ENCODE results near the gene PNKP. TPM values are rescaled to one million over a fixed set of nuclear protein-coding genes. Genes with fewer than 3 reads are reported as not detected.
A peak's percentile ranks its signal among the peaks of the same experiment; 100 is the strongest.

Gene PNKP
- total RNA-seq, 3 donors from 2014 or later = 110 to 120 (median 110) TPM

DNA sequence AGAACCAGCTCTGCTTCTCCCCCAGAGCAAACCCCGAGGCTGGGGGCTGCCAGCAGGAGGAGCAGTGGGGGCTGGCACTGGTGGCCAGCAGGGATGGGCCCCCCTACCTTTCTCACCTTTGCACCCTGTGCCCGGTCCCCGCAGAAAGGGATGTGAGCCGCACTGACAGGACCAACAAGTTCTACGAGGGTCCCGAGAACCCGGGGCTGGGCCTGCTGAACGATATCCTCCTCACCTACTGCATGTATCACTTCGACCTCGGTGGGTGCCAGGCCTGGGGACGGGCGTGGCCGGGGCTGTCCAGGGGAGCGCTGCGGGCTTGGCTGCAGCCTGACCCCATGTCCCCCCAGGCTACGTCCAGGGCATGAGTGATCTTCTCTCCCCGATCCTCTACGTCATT is 16.7 kb upstream of the PNKP start:
- peaks cover 30% of the 10 kb centered on the region for H3K36me3 Mint-ChIP-seq (ENCODE audit: insufficient read depth)
- DNase-seq (no peak), ATAC-seq (no peak)
- no peaks in the 10 kb centered on the region for H3K27me3 Mint-ChIP-seq (ENCODE audit: low read depth)
- H3K4me1 Mint-ChIP-seq (ENCODE audit: low read depth) = peaks cover 2% of the 10 kb centered on the region
- H3K9me3 Mint-ChIP-seq = no peaks in the 10 kb centered on the region
- no peak overlapping the region for H3K4me3 Mint-ChIP-seq

DNA sequence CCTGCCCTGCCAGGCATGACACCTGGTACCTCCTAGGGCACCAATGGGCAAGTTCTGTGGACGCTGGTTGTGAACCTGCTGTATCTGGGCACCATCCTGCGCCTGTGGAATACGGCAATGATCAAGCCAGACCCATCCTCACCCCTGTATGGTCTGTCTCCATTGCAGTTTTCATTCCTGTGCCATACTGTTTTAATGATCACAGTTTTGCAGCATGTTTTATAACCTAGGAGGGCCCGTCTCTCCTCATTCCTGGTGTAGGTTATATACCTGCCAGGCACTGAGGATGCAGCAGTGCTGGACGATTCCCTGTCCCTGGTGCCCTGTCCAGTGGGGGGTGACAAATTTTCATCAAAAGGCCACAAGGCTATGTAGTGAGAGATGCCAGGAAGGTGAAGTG is 15.7 kb upstream of the PNKP start:
- no peaks in the 10 kb centered on the region for H3K27me3 Mint-ChIP-seq (ENCODE audit: low read depth)
- H3K9me3 Mint-ChIP-seq = no peaks in the 10 kb centered on the region
- peaks cover 12% of the 10 kb centered on the region for H3K4me1 Mint-ChIP-seq (ENCODE audit: low read depth)
- H3K4me3 Mint-ChIP-seq = no peak overlapping the region
- no peak for DNase-seq
- ATAC-seq = no peak
- H3K36me3 Mint-ChIP-seq (ENCODE audit: insufficient read depth) = peaks cover 30% of the 10 kb centered on the region

DNA sequence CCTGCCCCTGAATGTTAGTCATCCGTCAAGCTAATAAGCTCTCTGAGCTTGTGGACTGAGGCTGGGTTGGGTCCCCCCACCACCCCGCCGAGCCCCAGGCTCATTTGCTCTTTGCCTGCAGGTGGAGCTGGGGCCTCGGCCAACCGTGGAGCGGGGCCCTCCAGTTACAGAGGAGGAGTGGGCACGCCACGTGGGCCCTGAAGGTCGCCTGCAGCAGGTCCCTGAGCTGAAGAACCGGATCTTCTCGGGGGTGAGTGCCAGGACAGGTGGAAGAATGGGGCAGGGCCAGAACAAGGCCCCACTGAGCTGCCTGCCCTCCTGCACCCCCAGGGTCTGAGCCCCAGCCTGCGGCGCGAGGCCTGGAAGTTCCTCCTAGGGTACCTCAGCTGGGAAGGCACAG is 15.3 kb upstream of the PNKP start:
- no peak overlapping the region for H3K4me3 Mint-ChIP-seq
- no peaks in the 10 kb centered on the region for H3K9me3 Mint-ChIP-seq
- H3K4me1 Mint-ChIP-seq (ENCODE audit: low read depth) = peaks cover 14% of the 10 kb centered on the region
- H3K27me3 Mint-ChIP-seq (ENCODE audit: low read depth) = no peaks in the 10 kb centered on the region
- no peak for ATAC-seq
- peaks cover 32% of the 10 kb centered on the region for H3K36me3 Mint-ChIP-seq (ENCODE audit: insufficient read depth)
- no peak for DNase-seq

DNA sequence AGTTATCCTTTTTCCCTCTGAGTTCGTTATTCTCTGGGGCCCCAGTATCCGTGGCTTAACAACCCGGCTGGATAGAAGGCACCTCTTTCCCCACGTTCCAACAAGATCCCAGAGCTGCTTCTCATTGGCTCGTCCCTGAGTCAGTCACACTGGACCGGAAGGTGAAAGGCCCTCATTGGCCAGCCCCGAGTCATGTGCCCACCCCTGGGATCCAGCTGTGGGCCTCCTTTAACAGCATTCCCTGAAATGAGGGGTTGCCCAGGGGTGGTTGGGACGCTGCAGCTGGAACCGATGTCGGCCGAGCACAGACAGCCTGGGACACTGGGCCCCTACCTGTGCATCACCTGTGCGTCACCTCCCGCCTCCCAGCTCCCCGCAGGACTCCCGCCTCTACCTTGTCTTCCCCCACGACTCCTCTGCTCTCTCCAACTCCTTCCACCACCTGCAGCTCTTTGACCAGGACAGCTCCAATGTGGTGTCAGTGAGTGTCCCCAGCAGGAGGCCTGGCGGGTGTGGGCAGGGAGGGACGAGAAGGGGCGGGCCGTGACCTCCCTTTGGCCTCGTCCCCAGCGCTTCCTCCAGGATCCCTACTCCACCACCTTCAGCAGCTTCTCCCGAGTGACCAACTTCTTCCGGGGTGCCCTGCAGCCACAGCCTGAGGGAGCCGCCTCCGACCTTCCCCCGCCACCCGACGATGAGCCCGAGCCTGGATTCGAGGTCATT is 14.5 kb upstream of the PNKP start:
- ATAC-seq (no peak), DNase-seq (no peak)
- H3K27me3 Mint-ChIP-seq (ENCODE audit: low read depth) = no peaks in the 10 kb centered on the region
- H3K4me1 Mint-ChIP-seq (ENCODE audit: low read depth) = peaks cover 14% of the 10 kb centered on the region
- H3K4me3 Mint-ChIP-seq = no peak overlapping the region
- no peaks in the 10 kb centered on the region for H3K9me3 Mint-ChIP-seq
- peaks cover 32% of the 10 kb centered on the region for H3K36me3 Mint-ChIP-seq (ENCODE audit: insufficient read depth)

DNA sequence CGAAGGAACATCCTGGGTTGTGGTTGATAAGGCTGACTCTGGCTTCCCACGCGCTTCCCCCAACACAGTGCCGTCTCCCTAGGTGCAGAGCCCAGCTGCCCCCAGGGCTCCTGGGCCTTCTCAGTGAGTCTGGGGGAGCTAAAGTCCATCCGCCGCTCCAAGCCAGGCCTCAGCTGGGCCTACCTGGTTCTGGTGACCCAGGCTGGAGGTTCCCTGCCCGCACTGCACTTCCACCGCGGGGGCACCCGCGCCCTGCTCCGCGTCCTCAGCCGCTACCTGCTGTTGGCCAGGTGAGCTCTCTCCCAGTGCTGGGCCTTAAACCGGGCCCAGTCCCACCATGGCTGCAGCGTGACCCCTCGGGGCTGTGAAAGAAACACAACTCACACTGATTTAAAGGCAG is 13.8 kb upstream of the PNKP start:
- no peaks in the 10 kb centered on the region for H3K9me3 Mint-ChIP-seq
- peaks cover 28% of the 10 kb centered on the region for H3K36me3 Mint-ChIP-seq (ENCODE audit: insufficient read depth)
- H3K4me3 Mint-ChIP-seq = no peak overlapping the region
- ATAC-seq (no peak), DNase-seq (no peak)
- H3K27me3 Mint-ChIP-seq (ENCODE audit: low read depth) = no peaks in the 10 kb centered on the region
- peaks cover 14% of the 10 kb centered on the region for H3K4me1 Mint-ChIP-seq (ENCODE audit: low read depth)

GRCh38 chr19:49880162-49880869 is 12.9 kb upstream of the PNKP start:
- DNase-seq = no peak
- H3K27me3 Mint-ChIP-seq (ENCODE audit: low read depth) = no peaks in the 10 kb centered on the region
- ATAC-seq = no peak
- H3K4me1 Mint-ChIP-seq (ENCODE audit: low read depth) = peaks cover 19% of the 10 kb centered on the region
- peaks cover 25% of the 10 kb centered on the region for H3K36me3 Mint-ChIP-seq (ENCODE audit: insufficient read depth)
- no peaks in the 10 kb centered on the region for H3K9me3 Mint-ChIP-seq
- no peak overlapping the region for H3K4me3 Mint-ChIP-seq

DNA sequence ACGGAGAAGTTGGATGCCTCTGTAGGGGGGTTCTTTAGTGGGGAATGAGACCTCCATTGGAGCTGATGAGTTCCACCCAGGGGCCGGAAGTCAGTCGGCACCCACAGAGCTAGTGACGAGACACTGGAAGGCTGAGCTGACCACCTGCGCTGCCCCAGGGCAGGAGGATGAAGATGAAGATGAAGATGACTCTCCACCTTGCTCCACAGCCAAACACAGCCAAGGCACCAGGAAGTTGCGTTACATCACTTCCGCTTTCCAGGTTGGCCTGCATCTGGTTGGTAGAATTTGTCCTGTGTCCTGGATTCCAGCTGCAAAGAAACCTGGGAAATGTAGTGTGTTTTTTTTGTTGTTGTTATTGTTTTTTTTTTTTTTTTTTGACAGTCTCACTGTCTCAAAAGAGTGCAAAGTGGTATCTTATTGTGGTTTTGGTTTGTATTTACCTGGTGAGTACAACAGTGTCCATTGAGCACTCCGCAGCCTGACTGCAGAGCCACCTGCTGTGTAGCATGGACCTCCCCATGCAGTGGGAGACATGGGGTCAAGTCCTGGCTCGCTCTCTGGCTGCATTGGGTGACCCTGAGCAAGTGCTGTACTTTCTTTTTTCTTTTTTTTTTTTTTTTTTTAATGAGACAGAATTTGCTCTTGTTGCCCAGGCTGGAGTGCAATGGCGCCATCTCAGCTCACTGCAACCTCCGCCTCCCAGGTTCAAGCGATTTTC is 12.0 kb upstream of the PNKP start:
- Mint-ChIP-seq H3K27me3 (ENCODE audit: low read depth) (no peaks in the 10 kb centered on the region), H3K36me3 (ENCODE audit: insufficient read depth) (peaks cover 18% of the 10 kb centered on the region), H3K4me1 (ENCODE audit: low read depth) (peaks cover 23% of the 10 kb centered on the region), H3K4me3 (no peak overlapping the region), H3K9me3 (no peaks in the 10 kb centered on the region)
- ATAC-seq (no peak), DNase-seq (no peak)

DNA sequence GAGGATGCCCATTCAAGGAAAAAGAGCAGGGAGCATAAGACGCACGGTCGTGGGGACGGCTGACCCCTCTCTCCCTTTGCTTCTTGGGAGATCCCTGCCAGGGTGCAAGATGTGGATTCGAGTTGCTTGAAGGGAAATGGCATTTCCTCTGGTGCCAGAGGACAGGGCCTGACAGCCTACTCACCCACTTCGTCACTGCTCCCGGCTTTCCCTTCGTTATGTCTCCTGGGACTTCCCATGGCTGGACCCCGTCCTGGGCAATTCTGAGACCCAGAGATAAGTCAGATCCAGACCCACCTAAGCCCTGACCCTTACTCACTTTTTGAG is 11.3 kb upstream of the PNKP start:
- no peak for ATAC-seq
- Mint-ChIP-seq H3K9me3 (no peaks in the 10 kb centered on the region), H3K36me3 (ENCODE audit: insufficient read depth) (peaks cover 17% of the 10 kb centered on the region), H3K27me3 (ENCODE audit: low read depth) (no peaks in the 10 kb centered on the region), H3K4me1 (ENCODE audit: low read depth) (peaks cover 23% of the 10 kb centered on the region), H3K4me3 (no peak overlapping the region)
- DNase-seq = no peak

GRCh38 chr19:49877879-49878743 is 10.7 kb upstream of the PNKP start:
- Mint-ChIP-seq H3K36me3 (ENCODE audit: insufficient read depth) (peaks cover 12% of the 10 kb centered on the region), H3K4me1 (ENCODE audit: low read depth) (peaks cover 23% of the 10 kb centered on the region), H3K27me3 (ENCODE audit: low read depth) (no peaks in the 10 kb centered on the region), H3K9me3 (no peaks in the 10 kb centered on the region), H3K4me3 (no peak overlapping the region)
- DNase-seq = peak; percentile 96
- ATAC-seq = peak; percentile 70 to 72

DNA sequence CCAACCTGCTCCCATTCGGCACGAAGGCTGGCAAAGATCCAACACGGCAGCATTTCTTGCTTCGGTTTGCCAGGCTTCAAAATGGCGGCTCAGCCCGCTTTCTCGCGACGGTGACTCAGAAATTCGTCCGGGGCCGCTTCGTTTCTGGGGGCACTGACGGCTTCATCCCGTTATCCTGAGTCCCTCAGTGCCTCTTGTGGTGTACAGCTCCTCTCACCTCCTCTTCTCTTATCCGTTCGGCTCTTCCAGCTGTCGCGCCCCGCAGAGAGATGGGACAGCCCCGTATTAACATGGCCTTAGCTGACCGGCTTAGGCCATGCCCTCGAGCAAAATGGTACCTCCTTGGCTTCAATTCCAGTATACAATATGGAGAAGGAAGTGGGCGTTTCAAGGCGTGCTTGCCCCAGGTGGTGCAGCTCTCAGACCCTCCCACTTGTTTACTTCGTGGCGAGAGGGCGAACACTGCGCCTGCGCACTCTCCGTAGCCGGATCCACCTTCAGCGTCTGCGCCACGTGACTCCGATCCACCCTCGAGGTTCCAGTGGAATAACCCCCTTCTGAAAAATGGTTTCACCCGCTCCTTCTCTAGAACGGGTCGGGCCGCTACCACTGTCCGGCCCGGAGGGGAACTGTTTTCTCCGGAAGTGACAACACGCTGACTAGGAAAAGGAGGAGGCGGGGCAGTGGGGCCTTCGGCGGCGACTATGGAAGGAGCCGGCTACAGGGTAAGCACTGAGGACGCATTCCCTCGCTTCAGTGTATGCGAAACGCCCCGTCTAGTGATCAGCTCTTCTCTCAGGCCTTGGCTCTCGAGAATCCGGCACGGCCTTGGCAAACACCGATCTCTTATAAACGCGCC is 9.9 kb upstream of the PNKP start, which contains the start of the genes AKT1S1 and TBC1D17:
Gene AKT1S1 (minus strand): TSS at position 336 of the 859 bp plus-strand sequence. CDS start 4,060 bp downstream, outside the sequence.
Gene TBC1D17 (plus strand): TSS at position 683 of the 859 bp plus-strand sequence. CDS start 22 bp downstream, at position 705.
- Mint-ChIP-seq H3K36me3 (ENCODE audit: insufficient read depth) (peaks cover 9% of the 10 kb centered on the region), H3K9me3 (no peaks in the 10 kb centered on the region), H3K27me3 (ENCODE audit: low read depth) (no peaks in the 10 kb centered on the region), H3K4me1 (ENCODE audit: low read depth) (peaks cover 23% of the 10 kb centered on the region), H3K4me3 (no peak within 1 kb of the TSS)
- DNase-seq (peak; percentile 97), ATAC-seq (peak; percentile 74 to 75)

- DNase-seq (peak; percentile 97), ATAC-seq (peak; percentile 65 to 67)
- no peaks in the 10 kb centered on the region for H3K27me3 Mint-ChIP-seq (ENCODE audit: low read depth)
- no peak overlapping the region for H3K4me3 Mint-ChIP-seq
- H3K9me3 Mint-ChIP-seq = no peaks in the 10 kb centered on the region
- peaks cover 27% of the 10 kb centered on the region for H3K4me1 Mint-ChIP-seq (ENCODE audit: low read depth)
- H3K36me3 Mint-ChIP-seq (ENCODE audit: insufficient read depth) = peaks cover 5% of the 10 kb centered on the region
Observed at GRCh38 chr19:49876422-49877019, 9.1 kb upstream of the PNKP start.

DNA sequence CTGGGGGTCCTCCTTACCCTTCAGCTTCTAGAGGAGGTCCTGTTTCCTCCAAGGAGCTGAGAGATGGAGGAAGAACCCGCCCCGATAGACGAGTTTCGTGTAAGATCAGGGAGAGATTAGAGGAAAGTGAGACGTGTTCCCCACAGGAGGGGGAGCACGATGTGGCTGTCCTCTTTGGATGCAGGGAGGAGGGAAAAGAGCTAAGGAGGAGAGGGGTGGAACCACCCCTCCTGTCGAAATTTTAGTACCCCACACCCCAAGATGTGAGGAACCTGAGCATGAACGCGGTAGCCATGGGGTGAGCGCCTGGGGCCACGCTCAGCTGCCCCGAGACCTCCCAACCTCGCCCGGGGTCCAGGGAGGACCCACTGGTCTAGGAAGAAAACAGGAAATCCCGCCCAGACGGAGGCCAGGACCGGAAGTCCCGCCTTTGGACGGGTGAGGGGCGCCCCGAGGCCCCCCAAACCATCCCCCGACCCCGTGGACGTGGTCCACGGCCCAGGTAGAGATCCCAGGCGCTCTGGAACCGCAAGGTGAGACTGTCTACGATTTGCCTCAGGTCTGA is 8.6 kb upstream of the PNKP start:
- Mint-ChIP-seq H3K27me3 (ENCODE audit: low read depth) (no peaks in the 10 kb centered on the region), H3K36me3 (ENCODE audit: insufficient read depth) (peaks cover 3% of the 10 kb centered on the region), H3K4me3 (no peak overlapping the region), H3K9me3 (no peaks in the 10 kb centered on the region), H3K4me1 (ENCODE audit: low read depth) (peaks cover 27% of the 10 kb centered on the region)
- ATAC-seq = no peak
- peak; percentile 54 for DNase-seq

- H3K4me1 Mint-ChIP-seq (ENCODE audit: low read depth) = peaks cover 32% of the 10 kb centered on the region
- DNase-seq (no peak), ATAC-seq (no peak)
- no peak overlapping the region for H3K4me3 Mint-ChIP-seq
- no peaks in the 10 kb centered on the region for H3K27me3 Mint-ChIP-seq (ENCODE audit: low read depth)
- H3K36me3 Mint-ChIP-seq (ENCODE audit: insufficient read depth) = peaks cover 3% of the 10 kb centered on the region
- H3K9me3 Mint-ChIP-seq = no peaks in the 10 kb centered on the region
Observed at GRCh38 chr19:49875177-49875576, 7.8 kb upstream of the PNKP start.
